ENCODE results near the gene GINS3.

Gene GINS3

DNA sequence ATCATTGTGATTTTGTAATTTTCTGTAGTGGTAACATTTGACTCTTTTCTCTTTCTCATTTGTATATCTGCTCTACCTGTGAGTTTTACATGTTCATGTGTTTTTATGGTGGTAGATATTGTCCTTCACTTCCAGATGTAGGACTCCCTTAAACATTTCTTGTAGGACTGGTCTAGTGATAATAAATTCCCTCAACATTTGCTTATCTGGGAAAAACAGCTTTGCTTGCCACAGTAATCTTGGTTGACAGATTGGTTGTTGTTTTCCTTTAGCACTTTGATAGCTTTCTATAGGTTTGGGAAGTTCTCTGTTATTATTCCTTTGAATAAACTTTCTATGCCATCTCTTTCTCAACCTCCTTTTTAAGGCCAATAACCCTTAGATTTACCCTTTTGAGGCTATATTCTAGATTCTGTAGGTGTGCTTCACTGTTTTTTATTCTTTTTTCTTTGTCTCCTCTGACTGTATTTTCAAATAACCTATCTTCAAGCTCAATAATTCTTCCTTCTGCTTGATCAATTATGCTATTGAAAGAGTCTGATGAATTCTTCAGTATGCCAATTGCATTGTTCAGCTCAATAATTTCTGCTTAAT, 32.1 kb upstream of the GINS3 start:
- DNase-seq (ENCODE audit: extremely low spot score): no peak
- TF ChIP-seq, protein P1, sequence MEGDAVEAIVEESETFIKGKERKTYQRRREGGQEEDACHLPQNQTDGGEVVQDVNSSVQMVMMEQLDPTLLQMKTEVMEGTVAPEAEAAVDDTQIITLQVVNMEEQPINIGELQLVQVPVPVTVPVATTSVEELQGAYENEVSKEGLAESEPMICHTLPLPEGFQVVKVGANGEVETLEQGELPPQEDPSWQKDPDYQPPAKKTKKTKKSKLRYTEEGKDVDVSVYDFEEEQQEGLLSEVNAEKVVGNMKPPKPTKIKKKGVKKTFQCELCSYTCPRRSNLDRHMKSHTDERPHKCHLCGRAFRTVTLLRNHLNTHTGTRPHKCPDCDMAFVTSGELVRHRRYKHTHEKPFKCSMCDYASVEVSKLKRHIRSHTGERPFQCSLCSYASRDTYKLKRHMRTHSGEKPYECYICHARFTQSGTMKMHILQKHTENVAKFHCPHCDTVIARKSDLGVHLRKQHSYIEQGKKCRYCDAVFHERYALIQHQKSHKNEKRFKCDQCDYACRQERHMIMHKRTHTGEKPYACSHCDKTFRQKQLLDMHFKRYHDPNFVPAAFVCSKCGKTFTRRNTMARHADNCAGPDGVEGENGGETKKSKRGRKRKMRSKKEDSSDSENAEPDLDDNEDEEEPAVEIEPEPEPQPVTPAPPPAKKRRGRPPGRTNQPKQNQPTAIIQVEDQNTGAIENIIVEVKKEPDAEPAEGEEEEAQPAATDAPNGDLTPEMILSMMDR (IDR thresholded peaks at IDR 0.05; ENCODE audit: control extremely low read depth, extremely low read depth, low read depth, missing control alignments): no peak
- POLR2A ChIA-PET: no interaction called here
- CTCF ChIA-PET: no interaction called here

DNA sequence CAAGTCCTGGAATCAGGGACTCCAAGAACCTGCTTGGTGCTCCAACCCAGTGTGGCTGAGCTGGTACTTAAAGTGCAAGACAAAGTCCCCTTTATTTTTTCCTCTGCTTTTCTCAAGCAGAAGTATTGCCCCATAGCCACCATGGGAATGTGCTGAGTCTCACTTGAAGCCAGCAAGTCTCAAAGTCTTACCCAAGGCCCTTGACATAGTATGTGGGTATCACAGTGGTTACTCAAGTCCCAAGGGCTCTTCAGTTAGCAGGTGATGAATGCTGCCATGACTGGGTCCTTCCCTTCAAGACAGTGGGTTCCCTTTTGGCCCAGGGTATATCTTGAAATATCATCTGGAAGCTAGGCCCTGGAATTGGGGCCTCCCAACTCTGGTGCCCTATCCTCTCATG, 30.5 kb upstream of the GINS3 start:
- no peak for DNase-seq (ENCODE audit: extremely low spot score)
- ChIA-PET POLR2A (no interaction called here), CTCF (interaction anchor here (0.7 to 1.6 kb wide), 2 partner anchors 25 to 29 kb away, joined by 4 to 5 read pairs; no protein-coding TSS in a partner anchor)
- TF ChIP-seq, protein P1 (IDR thresholded peaks at IDR 0.05; ENCODE audit: control extremely low read depth, extremely low read depth, low read depth, missing control alignments): no peak

DNA sequence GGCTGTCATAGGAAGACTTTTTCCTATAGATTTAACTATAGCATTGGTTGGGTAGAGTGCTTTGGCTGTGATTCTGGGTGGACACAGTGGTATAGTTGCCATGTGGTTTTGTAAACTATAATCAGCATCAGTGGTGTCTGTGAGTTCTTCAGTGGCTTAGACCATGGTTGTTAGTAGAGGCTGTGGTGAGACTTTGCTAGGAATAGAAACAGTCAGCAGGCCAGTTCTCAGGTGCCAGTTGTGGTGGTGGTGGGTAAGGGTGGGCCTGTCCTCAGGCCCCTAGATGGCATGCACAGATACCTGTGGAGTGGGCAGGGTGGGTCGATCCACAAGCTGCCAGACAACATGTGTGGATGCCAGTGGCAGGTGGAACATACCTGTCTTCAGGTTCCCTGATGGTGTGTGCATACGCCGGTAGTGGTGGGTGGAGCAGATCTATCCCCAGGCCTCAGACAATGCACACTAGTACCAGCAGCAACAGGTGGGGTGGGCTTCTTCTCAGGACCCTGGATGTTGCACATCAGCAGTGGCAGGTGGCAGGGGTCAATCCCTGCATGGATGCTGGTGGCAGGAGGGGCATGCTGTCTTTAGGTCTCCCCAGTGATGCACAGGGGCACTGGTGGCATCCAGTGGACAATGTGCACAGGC, 28.4 kb upstream of the GINS3 start:
- CTCF ChIA-PET: no interaction called here
- POLR2A ChIA-PET: no interaction called here
- DNase-seq (ENCODE audit: extremely low spot score): no peak
- TF ChIP-seq, protein P1 (IDR thresholded peaks at IDR 0.05; ENCODE audit: control extremely low read depth, extremely low read depth, low read depth, missing control alignments): no peak

DNA sequence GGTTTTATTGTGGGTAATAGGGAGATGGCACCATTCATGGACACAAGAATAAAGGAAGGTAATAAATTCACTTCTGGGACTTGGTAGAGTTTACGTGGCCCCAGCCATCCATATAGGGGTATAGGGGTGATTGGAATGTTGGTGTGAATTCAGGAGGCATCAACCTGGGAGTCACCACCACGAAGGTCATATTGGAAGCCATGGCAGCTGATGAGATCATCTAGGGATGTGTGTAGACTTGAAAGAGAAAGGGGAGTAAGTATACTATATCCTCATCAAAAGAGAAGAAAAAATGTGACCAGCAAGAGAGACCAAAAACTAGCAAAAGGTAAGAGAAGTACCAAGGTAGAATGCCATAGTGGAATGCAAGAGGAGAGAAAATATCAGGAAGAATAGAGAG, 26.6 kb upstream of the GINS3 start:
- POLR2A ChIA-PET: no interaction called here
- CTCF ChIA-PET: interaction anchor here (1.1 kb wide), 1 partner anchor 29 kb away, joined by 4 read pairs; no protein-coding TSS in a partner anchor
- DNase-seq (ENCODE audit: extremely low spot score): no peak
- TF ChIP-seq, protein P1 (IDR thresholded peaks at IDR 0.05; ENCODE audit: control extremely low read depth, extremely low read depth, low read depth, missing control alignments): no peak

DNA sequence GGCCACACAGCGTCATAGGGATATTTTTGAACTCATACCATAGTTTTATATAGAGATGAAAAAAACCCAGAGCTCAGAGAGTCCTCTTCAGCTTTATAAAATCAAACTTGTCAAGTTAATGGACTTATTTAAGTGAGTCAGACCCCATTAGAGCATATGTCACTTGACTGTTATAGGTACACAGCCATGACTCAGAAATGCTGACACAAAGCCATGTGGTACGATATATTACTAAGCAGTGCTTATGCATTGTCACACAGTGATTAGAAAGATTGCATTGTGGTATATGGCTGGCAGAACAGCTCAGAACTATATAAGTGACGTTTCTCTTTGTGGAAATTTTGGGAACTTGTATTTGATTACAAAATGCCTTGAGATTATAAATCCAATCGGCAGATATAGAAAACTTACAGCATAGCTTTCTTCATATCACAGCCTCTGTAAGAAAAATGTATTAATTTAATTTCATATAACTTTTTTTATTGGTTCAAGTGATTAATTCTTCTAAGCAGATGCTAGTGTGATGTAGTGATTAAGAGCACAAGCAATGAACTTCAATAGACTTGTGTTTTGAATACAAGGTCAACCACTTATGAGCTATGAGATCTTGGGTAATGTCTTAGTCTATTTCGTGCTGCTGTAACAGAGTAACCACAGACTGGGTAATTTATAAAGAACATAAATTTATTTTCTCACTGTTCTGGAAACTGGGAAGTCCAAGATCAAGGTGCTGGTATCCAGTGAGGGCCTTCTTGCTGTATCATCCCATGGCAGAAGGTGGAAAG, 25.8 kb upstream of the GINS3 start:
- ChIA-PET CTCF (interaction anchor here (0.7 to 1.2 kb wide), 3 partner anchors 24 to 129 kb away, joined by 3 to 4 read pairs (median 4); no protein-coding TSS in a partner anchor), POLR2A (no interaction called here)
- no peak for DNase-seq (ENCODE audit: extremely low spot score)
- TF ChIP-seq, protein P1 (IDR thresholded peaks at IDR 0.05; ENCODE audit: control extremely low read depth, extremely low read depth, low read depth, missing control alignments): no peak

DNA sequence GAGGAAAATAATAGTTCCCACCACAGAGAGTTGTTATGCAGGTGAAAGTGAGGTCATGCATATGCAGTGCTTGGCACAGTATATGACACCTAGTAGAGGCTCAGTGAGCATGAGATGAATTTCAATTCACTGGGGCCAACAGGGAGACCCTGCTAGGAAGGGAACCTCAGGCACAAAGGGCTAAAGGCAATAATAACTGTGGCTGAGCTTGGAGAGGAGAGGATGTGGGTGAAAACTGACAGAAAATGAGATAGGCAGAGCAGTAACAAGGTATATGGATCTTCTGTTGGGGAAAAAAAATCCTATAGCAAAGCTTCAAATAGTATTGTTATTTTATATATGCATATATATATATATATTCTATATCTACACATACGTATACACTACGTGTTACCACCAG, 25.0 kb upstream of the GINS3 start:
- no peak for DNase-seq (ENCODE audit: extremely low spot score)
- ChIA-PET POLR2A (no interaction called here), CTCF (interaction anchor here (0.6 to 1.2 kb wide), 2 partner anchors 30 to 128 kb away, joined by 3 to 4 read pairs; no protein-coding TSS in a partner anchor)
- TF ChIP-seq, protein P1 (IDR thresholded peaks at IDR 0.05; ENCODE audit: control extremely low read depth, extremely low read depth, low read depth, missing control alignments): no peak

All from GM10248 (cell line).